K562 (cell line): ENCODE data around the gene INHA. TPM values are rescaled to one million over a fixed set of nuclear protein-coding genes. Genes with fewer than 3 reads are reported as not detected.
A peak's percentile ranks its signal among the peaks of the same experiment; 100 is the strongest.

Experiments
- ARID1B ChIP-seq: fragments of 450-650 bp; IDR thresholded peaks from 2 replicates; pipeline ENCODE4 v1.6.1; 2016; ENCODE audit warnings: antibody characterized with exemption, mild to moderate bottlenecking, inconsistent platforms
- DIDO1 ChIP-seq: fragments of 450-650 bp; IDR thresholded peaks from 2 replicates; pipeline ENCODE4 v1.6.1; 2016; ENCODE audit warnings: low read depth, missing biosample characterization, missing genetic modification characterization
- E2F3 ChIP-seq: fragments of 250-450 bp; sonication (Bioruptor Pico); IDR thresholded peaks from 2 replicates; pipeline ENCODE4 v1.4.0; 2020; ENCODE audit warnings: mild to moderate bottlenecking
- ELF4 ChIP-seq: fragments of 450-650 bp; formaldehyde crosslinking; IDR thresholded peaks from 2 replicates; pipeline ENCODE4 v1.4.0; 2022; ENCODE audit warnings: missing genetic modification characterization
- HBP1 ChIP-seq: fragments of 450-650 bp; formaldehyde crosslinking; IDR thresholded peaks from 2 replicates; pipeline ENCODE4 v1.4.0; 2022; ENCODE audit warnings: missing genetic modification characterization
- HINFP ChIP-seq: fragments of 450-650 bp; conservative IDR thresholded peaks from 2 replicates; pipeline ENCODE4 v1.6.1; 2016; ENCODE audit warnings: missing genetic modification characterization, low read depth, mild to moderate bottlenecking, control low read depth, missing compliant biosample characterization
- HOXB6 ChIP-seq: fragments of 250-450 bp; sonication (Bioruptor Pico); IDR thresholded peaks from 2 replicates; pipeline ENCODE4 v1.5.1; 2022; ENCODE audit warnings: mild to moderate bottlenecking, borderline replicate concordance
- KLF16 ChIP-seq: IDR thresholded peaks from 2 replicates; pipeline ENCODE4 v1.6.1; 2016; ENCODE audit warnings: antibody characterized with exemption
- MAFK ChIP-seq: IDR thresholded peaks from 2 replicates; pipeline ENCODE4 v1.6.1; 2011; ENCODE audit warnings: low read length, improper control_type of control experiment
- PHB ChIP-seq: fragments of 250-450 bp; sonication (Bioruptor Pico); IDR thresholded peaks from 2 replicates; pipeline ENCODE4 v1.5.0; 2021
- PURB ChIP-seq: sonication (generic); formaldehyde crosslinking; IDR thresholded peaks from 2 replicates; pipeline ENCODE4 v1.9.0; 2021; ENCODE audit warnings: low read depth, mild to moderate bottlenecking, missing genetic modification reagents
- SAFB2 ChIP-seq: fragments of 200-400 bp; formaldehyde crosslinking; IDR thresholded peaks from 2 replicates; pipeline ENCODE4 v1.6.1; 2018; ENCODE audit warnings: borderline replicate concordance, low read length, low read depth, moderate library complexity; ENCODE audit not compliant: severe bottlenecking
- SIN3A ChIP-seq, 2 experiments: fragments of 150-350 bp in 1 of 2; IDR thresholded peaks; 2 replicates each; pipeline ENCODE4 v1.6.1; 2011 to 2016; ENCODE audit warnings: borderline replicate concordance in 2 of 2, low read depth in 2 of 2, low read length in 2 of 2, mild to moderate bottlenecking in 2 of 2, moderate library complexity in 2 of 2; ENCODE audit not compliant: control insufficient read depth in 1 of 2
- SP1 ChIP-seq: sonication (generic); formaldehyde crosslinking; IDR thresholded peaks from 2 replicates; pipeline ENCODE4 v1.8.1; 2022; ENCODE audit warnings: mild to moderate bottlenecking, missing genetic modification reagents
- STAG1 ChIP-seq: sonication (generic); formaldehyde crosslinking; IDR thresholded peaks from 2 replicates; pipeline ENCODE4 v1.5.0; 2020; ENCODE audit warnings: missing genetic modification reagents, borderline replicate concordance
- WHSC1 ChIP-seq: IDR thresholded peaks from one replicate; pipeline ENCODE4 v1.6.1; 2012; ENCODE audit warnings: low read length, control low read depth, inconsistent platforms
- XRCC4 ChIP-seq: IDR thresholded peaks from one replicate; pipeline ENCODE4 v1.6.1; 2011; ENCODE audit not compliant: insufficient read depth, insufficient read length; ENCODE audit errors: extremely low read depth
- ZKSCAN3 ChIP-seq: fragments of 250-450 bp; sonication (Bioruptor Pico); IDR thresholded peaks from 2 replicates; pipeline ENCODE4 v1.4.0; 2020
- ZNF143 ChIP-seq: sonication (generic); formaldehyde crosslinking; IDR thresholded peaks from 2 replicates; pipeline ENCODE4 v1.9.0; 2022; ENCODE audit warnings: mild to moderate bottlenecking, missing genetic modification reagents
- polyA plus RNA-seq, 8 experiments: library from polyadenylated mRNA; depleted of rRNA in 4 of 8; stranded (reverse) in 5 of 8; unstranded in 3 of 8; fragments of >200 nt; fragmentation: Nextera tagmentation in 2 of 8; fragmentation: Illumina TruSeq in 1 of 8; extraction: Ambion mirVana in 2 of 8; extraction: Trizol in 1 of 8; gene quantifications; 2 replicates each; pipeline versions ENCODE4 v1.2.1 to v1.2.3, GENCODE V29; 2011 to 2014; ENCODE audit warnings: inconsistent platforms in 1 of 8, missing spikeins in 1 of 8
- total RNA-seq, 7 experiments: library from RNA; depleted of rRNA in 6 of 7; stranded (reverse); fragments of >200 nt in 6 of 7; fragmentation: Illumina TruSeq in 2 of 7; extraction: Trizol in 2 of 7; gene quantifications; 2 replicates each; pipeline versions ENCODE4 v1.2.1 to v1.2.3, GENCODE V29; 2011 to 2021; ENCODE audit warnings: low replicate concordance in 1 of 7
- TF ChIP-seq, protein P1 (sequence below), 2 experiments: fragments of 450-650 bp; conservative IDR thresholded peaks; 2 replicates each; pipeline ENCODE4 v1.6.1; 2017; ENCODE audit warnings: mild to moderate bottlenecking in 2 of 2, moderate library complexity in 2 of 2
- TF ChIP-seq, protein P2 (sequence below), 2 experiments: fragments of 450-650 bp; IDR thresholded peaks; 2 replicates each; pipeline ENCODE4 v1.6.1; 2016
- TF ChIP-seq, protein P3 (sequence below): fragments of 450-650 bp; formaldehyde crosslinking; IDR thresholded peaks from 2 replicates; pipeline ENCODE4 v1.4.0; 2020; ENCODE audit warnings: mild to moderate bottlenecking, moderate library complexity

The INHA gene
- total and polyA plus RNA-seq, 9 of the 15 experiments (the other 6 are each of a cell fraction or from before 2014, with no cell fraction given): 0.07 to 1.9 (median 0.40) TPM

GRCh38 chr2:219541611-219542180 lies 30.4 kb upstream of the INHA start (continued):
- TF ChIP-seq, protein P1, sequence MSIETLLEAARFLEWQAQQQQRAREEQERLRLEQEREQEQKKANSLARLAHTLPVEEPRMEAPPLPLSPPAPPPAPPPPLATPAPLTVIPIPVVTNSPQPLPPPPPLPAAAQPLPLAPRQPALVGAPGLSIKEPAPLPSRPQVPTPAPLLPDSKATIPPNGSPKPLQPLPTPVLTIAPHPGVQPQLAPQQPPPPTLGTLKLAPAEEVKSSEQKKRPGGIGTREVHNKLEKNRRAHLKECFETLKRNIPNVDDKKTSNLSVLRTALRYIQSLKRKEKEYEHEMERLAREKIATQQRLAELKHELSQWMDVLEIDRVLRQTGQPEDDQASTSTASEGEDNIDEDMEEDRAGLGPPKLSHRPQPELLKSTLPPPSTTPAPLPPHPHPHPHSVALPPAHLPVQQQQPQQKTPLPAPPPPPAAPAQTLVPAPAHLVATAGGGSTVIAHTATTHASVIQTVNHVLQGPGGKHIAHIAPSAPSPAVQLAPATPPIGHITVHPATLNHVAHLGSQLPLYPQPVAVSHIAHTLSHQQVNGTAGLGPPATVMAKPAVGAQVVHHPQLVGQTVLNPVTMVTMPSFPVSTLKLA (conservative IDR thresholded peaks at IDR 0.05): peak; percentile 72 to 83
- TF ChIP-seq PURB (CRISPR knock-in tag) (no peak), E2F3 (CRISPR knock-in tag) (no peak), WHSC1 (no peak), MAFK (no peak), HOXB6 (no peak), DIDO1 (tag) (no peak), STAG1 (peak; percentile 71; the same call in 1 of the 2 replicates), SAFB2 (no peak), SIN3A (IDR thresholded peaks at IDR 0.05; ENCODE audit: borderline replicate concordance in 2 of 2, control insufficient read depth in 1 of 2, low read depth in 2 of 2, low read length in 2 of 2) (no peak), PHB (CRISPR knock-in tag) (no peak), ELF4 (CRISPR knock-in tag) (no peak), HBP1 (CRISPR knock-in tag) (no peak), HINFP (tag) (no peak), ARID1B (peak; percentile 44), KLF16 (0 out of 2 replicates have a peak, but pooled peaks have one; percentile 7), XRCC4 (no peak), SP1 (CRISPR knock-in tag) (peak; percentile 64; the same call in 1 of the 2 replicates), ZNF143 (CRISPR knock-in tag) (0 out of 2 replicates have a peak, but pooled peaks have one; percentile 28), ZKSCAN3 (CRISPR knock-in tag) (no peak)
- TF ChIP-seq, protein P2, sequence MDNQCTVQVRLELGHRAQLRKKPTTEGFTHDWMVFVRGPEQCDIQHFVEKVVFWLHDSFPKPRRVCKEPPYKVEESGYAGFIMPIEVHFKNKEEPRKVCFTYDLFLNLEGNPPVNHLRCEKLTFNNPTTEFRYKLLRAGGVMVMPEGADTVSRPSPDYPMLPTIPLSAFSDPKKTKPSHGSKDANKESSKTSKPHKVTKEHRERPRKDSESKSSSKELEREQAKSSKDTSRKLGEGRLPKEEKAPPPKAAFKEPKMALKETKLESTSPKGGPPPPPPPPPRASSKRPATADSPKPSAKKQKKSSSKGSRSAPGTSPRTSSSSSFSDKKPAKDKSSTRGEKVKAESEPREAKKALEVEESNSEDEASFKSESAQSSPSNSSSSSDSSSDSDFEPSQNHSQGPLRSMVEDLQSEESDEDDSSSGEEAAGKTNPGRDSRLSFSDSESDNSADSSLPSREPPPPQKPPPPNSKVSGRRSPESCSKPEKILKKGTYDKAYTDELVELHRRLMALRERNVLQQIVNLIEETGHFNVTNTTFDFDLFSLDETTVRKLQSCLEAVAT (IDR thresholded peaks at IDR 0.05): no peak
- TF ChIP-seq, protein P3, sequence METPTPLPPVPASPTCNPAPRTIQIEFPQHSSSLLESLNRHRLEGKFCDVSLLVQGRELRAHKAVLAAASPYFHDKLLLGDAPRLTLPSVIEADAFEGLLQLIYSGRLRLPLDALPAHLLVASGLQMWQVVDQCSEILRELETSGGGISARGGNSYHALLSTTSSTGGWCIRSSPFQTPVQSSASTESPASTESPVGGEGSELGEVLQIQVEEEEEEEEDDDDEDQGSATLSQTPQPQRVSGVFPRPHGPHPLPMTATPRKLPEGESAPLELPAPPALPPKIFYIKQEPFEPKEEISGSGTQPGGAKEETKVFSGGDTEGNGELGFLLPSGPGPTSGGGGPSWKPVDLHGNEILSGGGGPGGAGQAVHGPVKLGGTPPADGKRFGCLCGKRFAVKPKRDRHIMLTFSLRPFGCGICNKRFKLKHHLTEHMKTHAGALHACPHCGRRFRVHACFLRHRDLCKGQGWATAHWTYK (CRISPR knock-in tag): no peak; the same call in 1 of the 2 replicates
